Body of pancreas (tissue), 4 donors: Measurements from ENCODE around the gene RFPL3. TPM values are rescaled to one million over a fixed set of nuclear protein-coding genes. Genes with fewer than 3 reads are reported as not detected.

Experiments used
- ATAC-seq: fragments of 150-250 bp; one replicate; pipeline ENCODE4 v1.9.1; 2016
- DNase-seq, 4 donors: peaks; one replicate each; pipeline ENCODE4 v3.0.0-alpha.2; 2019
- H3K27ac ChIP-seq, 4 donors: fragments of 200-600 bp; sonication (generic); 1 replicate in 3 of 4; 2 replicates in 1 of 4; pipeline versions ENCODE4 v1.5.1 to v1.6.1; 2016 to 2019; ENCODE audit warnings: mild to moderate bottlenecking in 1 of 4, mixed read lengths in 1 of 4, moderate library complexity in 1 of 4
- H3K27me3 ChIP-seq, 2 donors: fragments of 200-600 bp; sonication (generic); one replicate each; pipeline ENCODE4 v1.6.0; 2016; ENCODE audit warnings: mild to moderate bottlenecking in 1 of 2
- H3K36me3 ChIP-seq, 2 donors: fragments of 200-600 bp; sonication (generic); replicated peaks in 1 of 2; 2 replicates each; pipeline ENCODE4 v1.5.1; 2016; ENCODE audit warnings: low read depth in 2 of 2; ENCODE audit not compliant: insufficient read depth in 1 of 2
- H3K4me1 ChIP-seq: fragments of 200-600 bp; sonication (generic); one replicate; pipeline ENCODE4 v1.6.0; 2016
- H3K4me3 ChIP-seq, 2 donors: fragments of 200-600 bp; sonication (generic); 1 replicate in 1 of 2; 2 replicates in 1 of 2; pipeline ENCODE4 v1.5.1; 2016 to 2019
- H3K9me3 ChIP-seq, 3 donors: fragments of 200-600 bp; sonication (generic); 1 replicate in 2 of 3; 2 replicates in 1 of 3; pipeline ENCODE4 v1.5.1; 2016
- POLR2A ChIP-seq, 3 donors: fragments of 450-650 bp; IDR thresholded peaks; one replicate each; pipeline ENCODE4 v1.6.1; 2016; ENCODE audit warnings: antibody characterized with exemption in 3 of 3, mild to moderate bottlenecking in 2 of 3
- WGBS, 2 donors: methylation state at CpG; one replicate each; pipeline ENCODE4 v1.1.5; 2017; 5-methylcytosine and 5-hydroxymethylcytosine counted together
- intact Hi-C: fragments of 100-400 bp; cut with DNase I; formaldehyde crosslinking; loops from one replicate; pipeline ENCODE4 v1.15.1; 2023
- total RNA-seq, 2 donors: library from RNA; depleted of rRNA; stranded (reverse); fragments of >200 nt; gene quantifications; one replicate each; pipeline ENCODE4 v1.1.0, GENCODE V29; 2016
- TF ChIP-seq, protein P1 (sequence below), 7 experiments: fragments of 450-650 bp in 4 of 7; fragments of 200-600 bp in 3 of 7; sonication (generic) in 3 of 7; IDR thresholded peaks; one replicate each; pipeline ENCODE4 v1.5.1; 2016 to 2019; ENCODE audit warnings: antibody characterized with exemption in 7 of 7

Gene RFPL3
- total RNA-seq, 2 donors from 2014 or later = not detected

DNA sequence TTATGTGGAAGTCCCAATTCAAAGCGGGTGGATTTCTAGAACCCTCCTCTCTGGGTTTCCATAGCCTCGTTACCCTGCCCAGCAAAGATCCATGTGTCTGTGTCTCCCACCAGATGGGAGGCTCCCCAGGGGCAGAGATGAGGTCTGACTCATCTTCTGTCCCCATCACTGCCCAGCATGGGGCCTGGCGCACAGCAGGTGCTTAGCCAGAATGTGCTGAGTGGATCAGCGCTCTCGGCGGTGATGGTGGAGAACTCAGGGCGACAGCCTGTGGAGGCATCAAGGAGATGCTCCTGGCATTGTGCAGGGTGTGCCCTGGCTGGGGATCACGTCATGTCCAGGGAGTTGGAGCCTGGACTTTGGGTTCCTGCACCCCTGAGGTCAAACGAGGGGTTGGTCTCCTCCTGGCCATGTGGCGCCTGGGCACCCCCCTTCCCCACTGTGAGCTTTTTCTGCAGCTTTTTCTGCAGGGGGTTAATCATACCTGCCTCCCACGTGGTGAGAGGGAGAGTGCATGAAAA is 46.1 kb upstream of the RFPL3 start:
- no peaks in the 10 kb centered on the region for H3K4me1 ChIP-seq
- no peak for TF ChIP-seq POLR2A (IDR thresholded peaks at IDR 0.05)
- TF ChIP-seq, protein P1, sequence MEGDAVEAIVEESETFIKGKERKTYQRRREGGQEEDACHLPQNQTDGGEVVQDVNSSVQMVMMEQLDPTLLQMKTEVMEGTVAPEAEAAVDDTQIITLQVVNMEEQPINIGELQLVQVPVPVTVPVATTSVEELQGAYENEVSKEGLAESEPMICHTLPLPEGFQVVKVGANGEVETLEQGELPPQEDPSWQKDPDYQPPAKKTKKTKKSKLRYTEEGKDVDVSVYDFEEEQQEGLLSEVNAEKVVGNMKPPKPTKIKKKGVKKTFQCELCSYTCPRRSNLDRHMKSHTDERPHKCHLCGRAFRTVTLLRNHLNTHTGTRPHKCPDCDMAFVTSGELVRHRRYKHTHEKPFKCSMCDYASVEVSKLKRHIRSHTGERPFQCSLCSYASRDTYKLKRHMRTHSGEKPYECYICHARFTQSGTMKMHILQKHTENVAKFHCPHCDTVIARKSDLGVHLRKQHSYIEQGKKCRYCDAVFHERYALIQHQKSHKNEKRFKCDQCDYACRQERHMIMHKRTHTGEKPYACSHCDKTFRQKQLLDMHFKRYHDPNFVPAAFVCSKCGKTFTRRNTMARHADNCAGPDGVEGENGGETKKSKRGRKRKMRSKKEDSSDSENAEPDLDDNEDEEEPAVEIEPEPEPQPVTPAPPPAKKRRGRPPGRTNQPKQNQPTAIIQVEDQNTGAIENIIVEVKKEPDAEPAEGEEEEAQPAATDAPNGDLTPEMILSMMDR (IDR thresholded peaks at IDR 0.05) = no peak
- no peak for DNase-seq
- WGBS, 2 donors = 57 to 62% methylated on average over 6 to 11 of the region's 11 CpGs
- intact Hi-C loops = no loop called here
- H3K4me3 ChIP-seq = no peak overlapping the region
- no peaks in the 10 kb centered on the region for H3K9me3 ChIP-seq
- no peak overlapping the region for H3K27ac ChIP-seq
- H3K36me3 ChIP-seq = no peaks in the 10 kb centered on the region
- ATAC-seq = no peak
- no peaks in the 10 kb centered on the region for H3K27me3 ChIP-seq

DNA sequence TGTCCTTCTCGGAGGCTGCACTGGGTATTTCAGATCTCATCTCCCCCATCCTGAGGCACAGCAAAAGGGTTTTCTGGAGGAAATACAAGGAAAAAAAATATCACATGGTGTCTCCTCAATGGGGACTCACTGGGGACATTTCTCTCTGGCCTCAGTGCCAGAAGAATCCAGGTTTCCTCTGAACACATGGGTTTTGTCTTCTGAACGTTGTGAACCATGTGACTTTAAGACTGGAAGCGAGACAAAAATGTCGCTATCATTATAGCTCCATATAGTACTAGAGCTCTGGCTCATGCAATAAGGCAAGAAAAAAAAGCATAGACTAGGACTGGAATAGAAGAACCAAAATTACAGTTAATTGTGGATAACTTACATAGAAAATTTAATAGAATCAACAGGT is 44.9 kb upstream of the RFPL3 start:
- Histone ChIP-seq H3K27me3 (no peaks in the 10 kb centered on the region), H3K4me1 (no peaks in the 10 kb centered on the region), H3K9me3 (no peaks in the 10 kb centered on the region), H3K27ac (no peak overlapping the region), H3K4me3 (no peak overlapping the region), H3K36me3 (no peaks in the 10 kb centered on the region)
- ATAC-seq (no peak), DNase-seq (no peak)
- WGBS, 2 donors = 64 to 70% methylated on average over 4 of the region's 4 CpGs
- intact Hi-C loops = no loop called here
- TF ChIP-seq POLR2A (IDR thresholded peaks at IDR 0.05) = no peak
- TF ChIP-seq, protein P1 (IDR thresholded peaks at IDR 0.05) = no peak

DNA sequence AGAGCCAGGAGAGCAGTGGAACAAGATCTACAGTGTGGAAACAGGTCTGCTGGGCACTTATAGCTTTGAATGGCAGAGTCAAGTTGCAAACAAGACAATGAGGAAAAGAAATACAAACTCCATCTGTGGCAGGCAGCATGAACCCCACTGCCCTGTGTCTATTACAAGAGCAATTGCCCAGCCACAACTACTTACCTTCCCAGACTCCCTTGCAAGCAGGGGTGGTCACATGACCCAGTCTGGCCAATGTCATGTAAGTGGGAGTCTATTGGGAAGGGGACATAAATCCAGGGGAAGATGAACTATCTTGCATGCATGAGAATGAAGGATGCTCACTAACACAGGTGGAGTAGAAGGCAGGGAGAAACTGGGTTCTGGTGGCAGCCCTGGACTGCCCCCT is 44.1 kb upstream of the RFPL3 start:
- no peak overlapping the region for H3K27ac ChIP-seq
- no peaks in the 10 kb centered on the region for H3K27me3 ChIP-seq
- no peaks in the 10 kb centered on the region for H3K9me3 ChIP-seq
- no peak overlapping the region for H3K4me3 ChIP-seq
- DNase-seq (no peak), ATAC-seq (no peak)
- H3K36me3 ChIP-seq = no peaks in the 10 kb centered on the region
- no peak for TF ChIP-seq POLR2A (IDR thresholded peaks at IDR 0.05)
- TF ChIP-seq, protein P1 (IDR thresholded peaks at IDR 0.05) = no peak
- H3K4me1 ChIP-seq = no peaks in the 10 kb centered on the region
- intact Hi-C loops = no loop called here

DNA sequence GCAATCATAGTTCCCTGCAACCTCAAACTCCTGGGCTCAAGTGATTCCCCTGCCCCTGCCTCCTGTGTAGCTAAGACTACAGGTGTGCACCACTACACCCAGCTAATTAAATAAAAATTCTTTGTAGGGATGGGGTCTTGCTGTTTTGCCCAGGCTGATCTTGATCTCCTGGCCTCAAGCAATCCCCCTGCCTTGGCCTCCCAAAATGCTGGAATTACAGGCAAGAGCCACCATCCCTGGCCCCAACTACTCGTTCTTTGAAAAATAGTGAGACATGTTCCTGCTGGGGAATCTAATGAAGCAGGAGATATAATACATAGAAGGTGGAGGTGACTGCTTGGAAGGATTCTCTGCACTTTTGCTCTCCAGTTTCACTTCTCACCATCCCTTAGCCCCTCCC is 40.1 kb upstream of the RFPL3 start:
- intact Hi-C loops = no loop called here
- H3K27ac ChIP-seq = no peak overlapping the region
- no peaks in the 10 kb centered on the region for H3K36me3 ChIP-seq
- H3K4me3 ChIP-seq = no peak overlapping the region
- no peaks in the 10 kb centered on the region for H3K27me3 ChIP-seq
- ATAC-seq = no peak
- H3K4me1 ChIP-seq = no peaks in the 10 kb centered on the region
- DNase-seq = no peak
- H3K9me3 ChIP-seq = no peaks in the 10 kb centered on the region
- 20 to 30% methylated on average over 1 of the region's 1 CpG for WGBS, 2 donors
- TF ChIP-seq POLR2A (IDR thresholded peaks at IDR 0.05) = no peak
- TF ChIP-seq, protein P1 (IDR thresholded peaks at IDR 0.05) = no peak

DNA sequence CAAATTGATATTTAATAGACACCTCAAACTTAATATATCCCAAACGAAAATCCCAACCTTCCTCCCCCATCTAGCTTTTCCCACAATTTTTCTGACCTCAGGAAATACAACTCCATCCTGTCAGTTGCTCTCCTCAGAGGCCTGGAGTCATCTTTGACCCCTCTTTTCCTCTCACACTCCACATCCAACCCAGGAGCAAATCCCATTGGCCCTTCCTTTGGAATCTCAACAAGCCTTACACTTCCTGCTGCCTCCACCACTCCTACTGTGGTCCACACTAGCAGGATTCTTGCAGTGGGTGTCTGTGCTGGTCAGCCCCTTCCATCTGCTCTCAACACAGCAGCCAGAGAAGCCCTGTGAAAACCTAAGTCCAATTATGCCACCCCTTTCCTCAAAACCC is 39.3 kb upstream of the RFPL3 start:
- DNase-seq (no peak), ATAC-seq (no peak)
- no peak for TF ChIP-seq POLR2A (IDR thresholded peaks at IDR 0.05)
- TF ChIP-seq, protein P1 (IDR thresholded peaks at IDR 0.05) = no peak
- WGBS, 2 donors = 24 to 34% methylated on average over 1 of the region's 1 CpG
- H3K4me3 ChIP-seq = no peak overlapping the region
- no peaks in the 10 kb centered on the region for H3K9me3 ChIP-seq
- intact Hi-C loops = no loop called here
- no peak overlapping the region for H3K27ac ChIP-seq
- H3K27me3 ChIP-seq = no peaks in the 10 kb centered on the region
- H3K4me1 ChIP-seq = no peaks in the 10 kb centered on the region
- H3K36me3 ChIP-seq = no peaks in the 10 kb centered on the region
